ENCODE data around the gene SRRM2.

SRRM2 gene

DNA sequence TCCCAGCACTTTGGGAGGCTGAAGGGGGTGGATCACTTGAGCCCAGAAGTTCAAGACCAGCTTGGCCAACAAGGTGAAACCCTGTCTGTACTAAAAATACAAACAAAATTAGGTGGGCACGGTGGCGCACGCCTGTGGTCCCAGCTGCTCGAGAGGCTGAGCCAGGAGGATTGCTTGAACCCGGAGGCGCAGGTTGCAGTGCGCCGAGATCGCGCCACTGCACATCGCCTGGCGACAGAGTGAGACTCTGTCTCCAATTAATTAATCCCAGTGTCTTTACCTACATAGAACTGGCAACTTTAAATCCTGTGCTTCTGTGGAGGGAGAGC is 26.2 kb downstream of the SRRM2 start:
- DNase-seq, result no peak

DNA sequence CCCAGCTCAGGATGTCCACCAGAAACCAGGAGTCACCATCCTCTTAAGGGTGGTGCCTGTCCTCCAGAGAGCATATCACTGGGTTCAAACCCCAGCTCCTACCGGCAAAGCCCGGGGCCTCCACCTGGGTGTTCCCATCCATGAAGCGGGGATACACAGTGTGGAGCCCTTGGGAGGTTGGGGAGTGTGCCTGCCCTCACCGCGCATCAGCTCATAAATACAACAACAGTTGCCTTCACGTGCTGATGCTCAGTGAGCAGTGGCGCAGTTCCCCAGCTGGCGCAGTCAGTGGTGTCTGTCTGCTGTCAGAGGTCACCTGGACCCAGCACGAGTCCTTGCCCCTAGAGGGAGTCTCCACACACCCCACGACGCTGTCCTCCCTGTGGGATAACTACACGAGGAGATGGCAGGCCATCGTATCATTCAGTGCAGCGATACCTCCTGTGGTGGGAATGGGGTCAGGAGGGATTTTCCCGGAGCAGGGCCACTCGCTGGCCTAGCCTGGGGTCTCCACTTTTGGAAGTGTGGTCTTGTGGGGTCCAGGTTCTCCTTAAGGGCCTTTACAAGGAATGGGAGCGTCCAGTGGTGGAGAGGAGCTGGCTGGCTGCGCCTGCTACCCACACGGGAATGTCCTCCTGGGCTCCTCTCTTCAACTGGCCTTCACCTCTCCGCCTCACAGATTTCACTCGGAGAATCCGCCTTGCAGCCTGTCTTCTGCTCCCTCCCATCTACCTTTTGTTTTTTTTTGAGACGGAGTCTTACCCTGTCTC is 26.9 kb downstream of the SRRM2 start:
- DNase-seq, result no peak

DNA sequence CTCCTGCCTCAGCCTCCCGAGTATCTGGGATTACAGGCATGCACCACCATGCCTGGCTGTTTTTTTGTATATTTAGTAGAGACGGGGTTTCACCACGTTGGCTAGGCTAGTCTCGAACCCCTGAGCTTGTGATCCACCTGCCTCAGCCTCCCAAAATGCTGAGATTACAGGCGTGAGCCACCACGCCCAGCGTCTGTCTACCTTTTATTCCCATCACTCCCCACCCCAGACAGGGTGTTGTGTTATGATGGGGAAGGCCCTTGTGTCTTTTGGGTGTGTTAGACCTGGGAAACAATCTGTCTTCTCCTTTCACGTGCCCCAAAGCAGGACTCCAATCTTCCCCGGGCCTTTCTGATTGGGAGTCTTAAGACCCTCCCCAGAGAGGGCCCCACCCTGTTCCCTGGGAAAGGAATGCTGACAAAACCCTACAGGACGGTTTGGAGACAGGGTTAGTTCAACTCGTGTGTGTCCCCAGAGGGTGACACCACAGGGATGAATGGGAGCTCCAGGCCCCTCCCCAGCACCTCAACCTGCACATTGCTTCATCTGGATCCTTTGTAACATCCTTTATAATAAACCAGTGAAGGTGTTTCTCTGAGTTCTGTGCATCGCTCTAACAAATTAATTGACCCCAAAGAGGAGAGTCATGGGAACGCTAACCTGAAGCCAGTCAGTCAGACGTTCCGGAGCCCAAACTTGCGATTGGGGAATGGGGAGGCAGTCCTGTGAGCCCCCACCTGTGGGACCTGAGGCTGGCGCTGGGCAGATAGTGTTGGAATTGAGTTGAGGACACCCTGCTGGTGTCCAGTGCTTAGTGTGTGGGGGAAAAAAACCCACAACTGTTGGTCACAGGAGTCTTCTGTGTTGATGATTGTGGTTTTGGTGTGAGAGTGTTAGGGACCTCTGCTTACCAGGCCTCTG is 27.8 kb downstream of the SRRM2 start:
- no peak for DNase-seq

DNA sequence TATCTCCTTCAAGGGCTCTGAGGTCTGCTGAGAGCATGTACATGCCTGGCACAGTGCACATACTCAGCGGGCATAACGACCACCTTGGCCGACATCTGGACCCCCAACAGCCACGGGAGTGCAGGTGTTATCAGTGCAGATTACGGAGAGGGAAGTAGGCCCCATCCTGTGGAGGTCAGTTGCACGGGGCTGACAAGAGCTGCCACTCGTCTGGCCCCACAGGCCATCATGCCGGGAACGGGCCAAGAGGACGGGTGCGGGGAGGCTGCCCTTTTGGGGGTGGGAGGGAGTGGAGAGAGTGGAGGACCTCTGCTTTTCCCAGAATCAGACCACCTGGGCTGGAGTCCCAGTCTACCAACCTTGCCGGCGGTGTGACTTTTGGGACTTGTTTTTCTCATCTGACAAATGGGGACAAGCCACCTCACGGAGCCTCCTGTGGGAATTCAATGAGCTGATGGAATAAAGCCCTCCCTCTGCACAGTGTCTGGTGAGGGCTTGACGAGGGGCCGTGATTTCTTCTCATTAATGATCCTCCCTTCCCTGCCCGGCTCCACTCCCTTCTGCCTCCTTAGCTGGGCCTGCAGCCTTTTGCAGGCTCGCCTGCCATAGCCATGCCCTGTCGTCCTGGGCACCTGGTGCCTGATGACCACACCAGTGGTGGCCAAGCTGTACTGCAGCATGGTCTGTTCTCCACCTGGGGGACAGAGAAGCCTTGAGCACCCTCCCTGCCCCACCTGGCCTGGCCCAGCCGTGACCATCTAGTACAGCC is 30.3 kb downstream of the SRRM2 start:
- DNase-seq, result no peak

DNA sequence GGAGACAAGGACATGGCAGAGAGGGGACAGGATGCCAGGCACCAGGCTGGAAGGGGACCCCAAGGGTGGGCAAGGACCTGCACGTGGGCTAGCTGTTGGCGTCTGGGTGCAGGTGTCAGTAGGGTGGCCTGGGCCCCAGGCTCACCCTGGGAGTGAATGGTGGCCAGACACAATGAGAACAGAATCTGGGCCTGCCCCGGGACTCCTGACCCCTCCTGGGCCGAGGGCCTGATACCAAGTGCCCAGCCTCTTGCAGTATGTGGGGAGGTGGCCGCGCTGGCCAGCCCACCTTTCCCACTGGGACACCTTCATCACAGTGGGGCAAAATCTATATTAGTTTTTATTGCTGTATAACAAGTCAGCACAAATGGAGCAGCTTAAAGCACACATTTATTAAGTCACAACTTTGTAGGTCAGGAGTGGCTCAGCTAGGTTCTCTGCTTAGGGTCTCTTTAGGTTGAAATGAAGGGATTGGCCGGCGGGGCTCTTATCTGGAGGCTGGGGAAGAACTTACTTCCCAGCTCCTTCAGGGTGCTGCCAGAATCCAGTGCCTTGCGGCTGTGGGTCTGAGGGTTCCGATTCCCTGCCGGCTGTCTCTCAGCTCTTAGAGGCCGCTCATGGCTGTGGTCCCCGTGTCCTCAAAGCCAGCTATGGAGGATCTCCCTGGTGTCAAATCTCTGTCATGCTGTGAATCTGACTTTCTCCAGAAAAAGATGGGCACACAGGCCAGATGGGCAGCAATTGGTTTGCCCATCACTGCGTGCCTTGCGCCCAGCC is 31.3 kb downstream of the SRRM2 start:
- no peak for DNase-seq

DNA sequence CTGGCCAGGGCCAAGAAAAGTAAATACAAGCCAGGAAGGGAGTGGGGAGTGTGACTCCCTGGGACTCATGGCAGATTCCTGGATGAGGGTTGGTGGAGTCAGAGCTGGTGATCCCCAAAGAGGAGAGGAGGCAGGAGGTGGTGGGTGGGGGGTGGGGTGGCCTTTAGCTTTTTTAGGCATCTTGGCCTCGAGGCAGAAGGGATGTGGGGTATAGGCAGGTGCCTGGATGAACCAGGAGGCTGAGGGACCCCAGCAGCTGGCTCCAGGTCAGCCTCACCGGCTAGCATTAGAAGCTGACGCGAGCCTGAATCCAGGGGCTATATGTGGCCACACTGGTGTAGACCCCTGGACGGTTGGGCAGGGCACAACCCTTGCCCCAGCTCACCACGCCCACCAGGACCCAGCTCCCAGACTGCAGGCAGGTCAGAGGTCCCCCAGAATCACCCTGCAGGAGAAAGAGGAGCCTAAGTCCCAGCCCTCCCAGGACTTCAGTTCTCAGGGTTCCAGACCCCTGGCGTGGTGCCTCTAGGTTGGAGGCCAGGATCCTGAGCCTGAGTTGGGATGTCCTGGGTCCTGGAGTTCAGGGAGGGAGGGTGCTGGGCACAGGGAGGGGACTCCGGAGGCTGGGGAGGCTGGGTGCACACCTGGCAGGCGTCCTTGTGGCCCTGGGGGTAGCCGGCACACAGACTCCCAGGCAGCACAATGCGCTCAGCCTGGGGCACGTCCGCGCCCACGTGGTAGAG is 32.1 kb downstream of the SRRM2 start:
- DNase-seq, result no peak

DNA sequence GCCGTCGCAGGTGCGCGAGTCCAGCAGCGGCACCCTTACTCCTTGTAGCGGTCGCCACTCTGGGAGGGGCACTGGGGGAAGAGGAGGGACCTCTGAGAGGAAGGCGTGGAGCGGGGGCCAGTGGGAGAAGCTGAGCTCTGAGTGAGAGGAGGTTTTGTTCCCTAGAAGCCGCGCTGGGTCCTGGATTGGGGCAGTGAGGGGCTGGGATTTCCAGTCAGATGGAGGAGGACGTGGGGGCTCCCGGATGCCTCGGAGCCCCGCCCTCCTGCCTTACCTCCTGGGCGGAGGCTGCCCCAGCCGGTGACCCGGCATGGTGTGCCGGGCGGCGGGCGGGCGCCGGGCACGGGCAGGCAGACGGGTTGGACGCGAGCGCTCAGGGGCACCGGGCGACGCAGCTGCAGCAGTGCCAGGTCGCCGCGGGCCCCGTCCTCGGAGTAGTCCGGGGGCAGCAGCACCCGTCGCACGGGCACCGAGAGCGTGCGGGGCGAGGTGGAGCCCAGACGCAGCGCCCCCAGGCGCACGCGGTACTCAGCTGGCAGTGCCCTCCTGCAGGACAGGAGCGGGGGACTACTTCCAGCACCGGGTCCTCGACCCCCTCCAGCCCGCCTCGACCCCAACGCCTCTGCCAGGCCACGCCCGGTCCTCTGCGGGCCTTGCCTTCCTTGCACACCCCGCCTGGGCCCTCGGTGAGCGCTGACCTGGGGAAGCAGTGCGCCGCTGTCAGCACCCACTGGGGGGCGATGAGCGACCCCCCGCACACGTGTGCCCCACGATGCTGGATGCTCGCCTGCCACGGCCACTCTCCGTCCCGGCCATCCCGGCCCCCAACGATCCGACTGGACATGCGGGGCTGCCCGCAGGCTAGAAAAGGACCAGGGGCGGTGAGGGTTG is 32.9 kb downstream of the SRRM2 start:
- peak in 1 of 2 donors; percentile 27 for DNase-seq

DNA sequence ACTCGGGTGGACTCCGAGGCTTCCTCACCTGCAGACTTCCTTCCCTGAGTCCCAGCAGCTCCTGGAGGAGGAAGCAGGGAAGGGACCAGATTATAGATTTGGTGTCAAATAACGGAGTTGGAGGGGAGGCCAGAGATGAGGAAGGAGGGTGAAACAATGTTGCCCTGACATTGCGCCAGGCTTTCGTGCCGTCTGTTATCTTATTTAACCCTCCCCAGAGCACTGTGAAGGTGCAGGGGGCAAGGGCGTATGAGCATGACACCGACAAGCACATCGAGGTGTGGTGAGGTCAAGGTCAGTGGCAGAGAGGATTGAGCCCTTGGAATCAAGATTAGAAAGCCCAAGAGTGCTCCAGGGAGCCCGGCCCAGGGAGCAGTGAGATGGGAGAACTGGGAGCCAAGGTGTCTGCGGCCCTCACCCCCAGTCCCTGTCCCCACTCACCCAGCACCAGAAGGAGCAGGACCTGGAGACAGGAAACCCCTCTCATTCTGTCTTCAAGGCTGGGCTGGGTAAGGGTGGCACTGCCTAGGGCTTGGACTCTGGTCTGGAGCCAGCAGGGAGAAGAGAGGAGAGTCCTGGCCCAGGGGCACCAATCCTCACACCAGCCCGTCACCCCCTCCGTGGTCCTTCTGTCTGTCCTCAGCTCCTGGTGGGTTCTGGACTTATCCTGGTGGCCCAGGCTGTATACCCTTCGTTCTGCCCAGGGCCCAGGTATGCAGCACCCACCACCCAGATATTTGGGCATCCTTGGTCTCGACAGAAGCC is 33.8 kb downstream of the SRRM2 start:
- no peak for DNase-seq

DNA sequence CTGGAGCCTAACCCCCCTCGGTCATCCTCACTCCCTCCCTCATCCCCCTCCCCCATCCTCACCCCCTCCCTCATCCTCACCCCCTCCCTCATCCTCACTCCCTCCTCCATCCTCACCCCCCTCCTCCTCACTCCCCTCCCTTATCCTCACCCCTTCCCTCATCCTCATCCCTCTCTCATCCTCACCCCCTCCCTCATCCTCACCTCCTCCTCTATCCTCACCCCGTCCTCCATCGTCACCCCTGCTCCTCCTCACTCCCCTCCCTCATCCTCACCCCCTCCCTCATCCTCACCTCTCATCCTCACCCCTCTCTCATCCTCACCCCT is 34.4 kb downstream of the SRRM2 start:
- no peak for DNase-seq

DNA sequence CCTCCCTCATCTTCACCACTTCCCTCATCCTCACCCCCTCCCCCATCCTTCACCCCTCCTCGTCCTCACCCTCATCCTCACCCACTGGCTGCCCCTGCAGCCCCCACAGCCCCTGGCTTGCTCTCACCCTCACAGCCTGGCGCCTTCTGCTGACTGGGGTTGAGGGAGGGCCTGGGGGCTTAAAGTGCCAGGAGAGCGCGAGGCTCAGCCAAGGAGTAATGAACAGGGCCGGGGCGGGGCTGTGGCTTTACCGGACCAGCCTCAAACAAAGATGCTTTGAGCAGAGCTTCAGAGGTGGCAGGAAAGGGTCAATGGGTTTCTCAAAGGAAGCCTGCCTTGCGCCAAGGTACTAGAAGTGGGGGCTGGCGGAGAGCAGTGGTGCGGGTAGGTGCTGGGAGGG is 35.0 kb downstream of the SRRM2 start, which contains the start of gene PRSS33:
PRSS33 (minus strand) TSS at position 155 of the 400 bp plus-strand sequence. CDS start 1,013 bp downstream, outside the sequence.
- DNase-seq, result no peak

DNA sequence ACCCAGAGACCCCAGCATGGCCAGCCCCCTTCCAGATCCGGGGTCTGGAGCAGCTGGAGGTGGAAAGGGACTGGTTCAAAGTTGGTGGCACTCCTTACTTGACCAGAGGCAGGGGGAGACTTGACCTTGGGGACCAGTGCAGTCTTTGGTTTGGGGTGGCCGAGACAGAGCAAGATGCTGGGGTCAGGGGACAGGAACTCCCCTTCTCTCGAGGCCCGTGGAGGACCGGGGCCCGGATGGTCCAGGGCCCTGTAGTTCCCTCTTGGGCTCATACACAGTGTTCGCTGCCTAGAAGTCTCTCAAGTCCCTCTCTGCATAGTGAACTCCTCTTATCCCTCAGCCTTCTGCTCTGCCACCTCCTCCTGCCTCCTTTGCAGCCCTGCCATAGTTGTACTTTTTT is 35.5 kb downstream of the SRRM2 start:
- no peak for DNase-seq

DNA sequence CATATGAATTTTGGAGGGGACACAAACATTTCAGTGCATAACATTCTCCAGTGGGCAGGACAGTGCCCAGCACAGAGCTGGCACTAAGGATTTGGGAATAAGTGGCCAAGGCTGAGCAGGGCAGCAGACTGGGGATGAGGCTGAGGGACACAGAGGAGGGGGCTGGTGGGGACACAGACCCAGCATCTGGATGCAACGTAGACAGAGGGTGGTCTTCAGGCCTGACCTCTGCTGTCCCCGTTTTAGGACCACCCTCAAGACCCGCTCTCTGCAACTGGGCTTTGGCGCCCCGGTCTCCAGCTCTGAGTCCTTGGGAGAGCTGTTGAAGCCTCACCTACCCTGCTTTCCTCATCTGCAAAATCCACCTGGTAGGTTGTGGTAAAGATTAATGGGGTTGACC is 38.2 kb downstream of the SRRM2 start:
- no peak for DNase-seq

DNA sequence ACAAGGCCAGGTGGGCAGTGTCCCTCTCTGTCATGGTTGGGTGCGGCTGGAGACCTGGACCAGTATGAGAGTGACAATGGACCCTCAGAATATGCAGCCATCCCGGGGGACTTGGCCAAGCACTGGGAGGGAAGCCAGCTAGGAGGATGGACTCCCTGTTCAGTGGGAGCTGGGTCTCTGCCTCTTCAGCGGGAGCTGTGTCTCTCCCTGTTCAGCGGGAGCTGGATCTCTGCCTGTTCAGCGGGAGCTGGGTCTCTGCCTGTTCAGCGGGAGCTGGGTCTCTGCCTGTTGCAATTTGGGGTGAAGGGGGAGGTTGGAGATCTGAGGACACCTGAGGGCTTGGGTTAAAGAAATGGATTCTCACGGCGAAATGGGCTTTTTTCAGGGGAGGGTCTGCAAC is 38.7 kb downstream of the SRRM2 start:
- DNase-seq, result no peak

DNA sequence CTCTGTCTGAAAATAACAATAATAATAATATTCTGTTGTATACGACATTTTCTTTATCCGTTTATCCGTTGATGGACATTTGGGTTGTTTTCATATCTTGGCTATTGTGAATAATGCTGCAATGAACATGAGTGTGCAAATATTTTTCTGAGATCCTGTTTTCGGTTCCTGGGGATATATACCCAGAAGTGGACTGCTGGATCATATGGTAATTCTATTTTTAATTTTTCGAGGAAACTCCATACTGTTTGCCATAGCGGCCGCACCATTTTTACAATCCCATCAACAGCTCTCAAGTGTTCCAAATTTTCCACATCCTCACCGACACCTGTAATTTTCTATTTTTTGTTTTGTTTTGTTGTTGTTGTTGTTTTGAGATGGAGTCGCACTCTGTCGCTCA is 40.5 kb downstream of the SRRM2 start:
- no peak for DNase-seq

DNA sequence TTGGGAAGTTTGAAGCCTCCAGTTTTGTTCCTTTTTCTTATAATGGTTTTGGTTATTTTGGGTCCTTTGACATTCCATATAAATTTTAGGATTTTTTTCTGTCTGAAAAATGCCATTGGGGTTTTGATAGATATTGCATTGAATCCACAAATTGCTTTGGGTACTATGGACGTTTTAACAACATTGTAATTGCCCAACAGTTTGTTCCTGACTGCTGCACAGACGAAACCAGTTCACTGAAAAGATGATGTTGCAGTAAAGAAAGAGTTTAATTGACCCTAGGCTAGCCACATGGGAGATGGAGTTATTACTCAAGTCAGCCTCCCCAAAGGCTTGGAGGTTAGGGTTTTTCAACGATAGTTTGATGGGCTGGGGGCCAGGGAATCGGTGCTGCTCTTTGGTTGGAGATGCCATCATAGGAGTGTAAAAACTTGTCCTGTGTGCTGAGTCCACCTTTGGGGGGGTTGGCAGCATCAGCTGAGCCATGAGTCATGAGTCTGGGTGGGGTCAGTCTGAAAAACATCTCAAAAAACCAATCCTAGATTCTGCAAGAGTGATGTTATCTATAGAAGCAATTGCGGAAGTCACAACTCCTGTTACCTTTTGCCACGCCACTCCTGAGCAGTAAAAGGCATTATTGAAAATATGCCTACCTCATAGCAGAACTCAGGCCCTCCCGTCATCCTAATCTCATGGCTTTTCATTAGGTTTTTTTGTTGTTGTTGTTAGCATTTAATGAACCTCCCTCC is 43.1 kb downstream of the SRRM2 start:
- DNase-seq, result no peak

DNA sequence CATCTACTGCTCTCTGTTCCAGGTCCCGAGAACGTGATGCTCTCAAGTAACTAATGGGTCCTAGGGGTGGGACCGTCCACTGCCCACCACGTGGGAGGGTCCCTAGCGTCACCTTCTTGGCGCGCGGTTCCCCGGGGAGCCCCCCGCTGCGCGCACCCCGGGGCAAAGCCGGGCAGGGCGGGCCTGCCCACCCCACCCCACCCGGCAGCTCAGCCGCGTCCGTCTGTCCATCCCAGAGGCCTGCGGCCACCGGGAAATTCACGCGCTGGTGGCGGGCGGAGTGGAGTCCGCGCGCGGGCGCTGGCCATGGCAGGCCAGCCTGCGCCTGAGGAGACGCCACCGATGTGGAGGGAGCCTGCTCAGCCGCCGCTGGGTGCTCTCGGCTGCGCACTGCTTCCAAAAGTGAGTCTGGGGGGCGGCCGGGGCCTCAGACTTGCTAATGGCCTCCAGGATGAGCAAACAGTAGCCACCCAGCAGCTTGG is 46.3 kb downstream of the SRRM2 start:
- no peak for DNase-seq

DNA sequence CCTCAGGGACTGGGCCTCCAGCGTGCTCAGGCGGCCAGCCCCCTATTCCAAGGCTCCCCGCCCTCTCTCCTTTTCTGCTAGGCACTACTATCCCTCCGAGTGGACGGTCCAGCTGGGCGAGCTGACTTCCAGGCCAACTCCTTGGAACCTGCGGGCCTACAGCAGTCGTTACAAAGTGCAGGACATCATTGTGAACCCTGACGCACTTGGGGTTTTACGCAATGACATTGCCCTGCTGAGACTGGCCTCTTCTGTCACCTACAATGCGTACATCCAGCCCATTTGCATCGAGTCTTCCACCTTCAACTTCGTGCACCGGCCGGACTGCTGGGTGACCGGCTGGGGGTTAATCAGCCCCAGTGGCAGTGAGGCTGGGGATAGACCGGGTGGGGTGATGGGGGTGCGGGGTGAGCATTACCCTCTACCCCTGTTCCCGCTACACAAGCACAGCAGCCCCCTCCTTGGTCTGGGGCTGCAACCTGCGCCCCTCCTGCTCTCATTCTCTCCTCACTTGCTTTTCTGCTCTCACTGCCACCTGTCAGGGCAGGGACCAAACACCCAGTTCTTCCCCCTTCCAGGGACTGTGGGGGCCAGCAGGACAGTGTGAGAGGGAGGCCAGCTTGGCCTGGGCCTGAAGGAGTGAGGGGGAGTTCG is 46.9 kb downstream of the SRRM2 start:
- no peak for DNase-seq

DNA sequence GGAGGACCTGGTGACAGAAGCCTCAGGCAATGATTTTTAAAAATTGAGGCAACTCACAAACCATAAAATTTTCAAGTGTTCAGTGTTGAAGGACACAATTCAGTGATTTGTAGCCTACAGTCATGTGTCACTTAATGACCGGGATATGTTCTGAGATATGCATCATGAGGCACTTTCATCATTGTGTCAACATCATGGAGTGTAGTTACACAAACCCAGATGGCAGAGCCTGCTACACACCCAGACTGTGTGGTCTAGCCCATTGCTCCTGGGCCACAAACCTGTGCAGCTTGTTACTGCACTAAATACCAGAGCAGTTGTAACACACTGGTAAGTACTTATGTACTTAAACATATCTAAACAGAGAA is 47.4 kb downstream of the SRRM2 start:
- DNase-seq, result no peak
